AG09319 (cell line): ENCODE measurements around the gene EPHB1.

Experiments
- DNase-seq: peaks from one replicate; pipeline ENCODE4 v3.0.0-alpha.2; 2010; ENCODE audit warnings: low read depth; ENCODE audit errors: extremely low read depth
- CTCF ChIP-seq: IDR thresholded peaks from 2 replicates; pipeline ENCODE4 v1.5.1; 2011; ENCODE audit warnings: low read depth, mild to moderate bottlenecking, inconsistent platforms, low read length, moderate library complexity

Gene EPHB1

GRCh38 chr3:135301670-135302069, 506.6 kb downstream of the EPHB1 start:
- DNase-seq = no peak
- no peak for TF ChIP-seq CTCF

- no peak for DNase-seq
- TF ChIP-seq CTCF = no peak
These were observed 509.3 kb downstream of the EPHB1 start for GRCh38 chr3:135304378-135304777.
